Cortex of kidney (tissue), 1 donor: ENCODE results near the gene ALS2CL.

Experiments
- DNase-seq: peaks from one replicate; lab custom pipeline; 2025; lab: John Stamatoyannopoulos, UW

Gene ALS2CL

GRCh38 chr3:46676601-46677410 lies 16.7 kb downstream of the ALS2CL start:
- no peak for DNase-seq

GRCh38 chr3:46675843-46676567 lies 17.5 kb downstream of the ALS2CL start:
- no peak for DNase-seq

GRCh38 chr3:46675426-46675825 lies 18.1 kb downstream of the ALS2CL start:
- no peak for DNase-seq

- DNase-seq, result no peak
Observed at GRCh38 chr3:46674031-46674845, 19.2 kb downstream of the ALS2CL start.

GRCh38 chr3:46673151-46674030 lies 20.1 kb downstream of the ALS2CL start:
- no peak for DNase-seq

- no peak for DNase-seq
Observed at GRCh38 chr3:46672349-46672695, 21.2 kb downstream of the ALS2CL start.

- DNase-seq, result no peak
Observed at GRCh38 chr3:46671541-46672348, 21.7 kb downstream of the ALS2CL start.

GRCh38 chr3:46670891-46671427 lies 22.5 kb downstream of the ALS2CL start:
- DNase-seq, result no peak

GRCh38 chr3:46670000-46670890 lies 23.2 kb downstream of the ALS2CL start:
- no peak for DNase-seq

- no peak for DNase-seq
Observed at GRCh38 chr3:46669191-46669999, 24.1 kb downstream of the ALS2CL start.

GRCh38 chr3:46668591-46668990 lies 24.9 kb downstream of the ALS2CL start:
- DNase-seq, result no peak

- DNase-seq, result no peak
Observed at GRCh38 chr3:46668116-46668515, 25.4 kb downstream of the ALS2CL start.

- no peak for DNase-seq
Observed at GRCh38 chr3:46667657-46668056, 25.8 kb downstream of the ALS2CL start.

- DNase-seq, result no peak
Observed at GRCh38 chr3:46667061-46667621, 26.3 kb downstream of the ALS2CL start.

GRCh38 chr3:46666453-46666845 lies 27.0 kb downstream of the ALS2CL start:
- DNase-seq, result no peak

GRCh38 chr3:46665763-46666452 lies 27.6 kb downstream of the ALS2CL start:
- DNase-seq, result no peak

- no peak for DNase-seq
Observed at GRCh38 chr3:46664971-46665762, 28.3 kb downstream of the ALS2CL start.
